HEK293 (cell line): Measurements from ENCODE around the gene IFNG.

Experiments used
- CTCF ChIP-seq: fragments of 450-650 bp; formaldehyde crosslinking; IDR thresholded peaks from 2 replicates; pipeline ENCODE4 v1.5.1; 2016; ENCODE audit warnings: missing biosample characterization, missing genetic modification characterization
- KLF16 ChIP-seq: fragments of 450-650 bp; formaldehyde crosslinking; IDR thresholded peaks from 2 replicates; pipeline ENCODE4 v1.5.1; 2017; ENCODE audit warnings: missing biosample characterization, missing genetic modification characterization
- PBX3 ChIP-seq: sonication (generic); formaldehyde crosslinking; IDR thresholded peaks from 2 replicates; pipeline ENCODE4 v1.8.1; 2022; ENCODE audit warnings: mild to moderate bottlenecking, moderate library complexity, missing genetic modification reagents
- ZBTB44 ChIP-seq: fragments of 450-650 bp; IDR thresholded peaks from 2 replicates; pipeline ENCODE4 v1.5.1; 2018; ENCODE audit warnings: missing biosample characterization, mild to moderate bottlenecking, missing genetic modification characterization
- ZBTB49 ChIP-seq: fragments of 450-650 bp; formaldehyde crosslinking; IDR thresholded peaks from 2 replicates; pipeline ENCODE4 v1.5.1; 2016; ENCODE audit warnings: missing biosample characterization, missing genetic modification characterization, low read depth
- ZNF112 ChIP-seq: fragments of 450-650 bp; formaldehyde crosslinking; IDR thresholded peaks from 2 replicates; pipeline ENCODE4 v1.5.0; 2017; ENCODE audit warnings: missing biosample characterization, missing genetic modification characterization
- ZNF23 ChIP-seq: fragments of 450-650 bp; formaldehyde crosslinking; IDR thresholded peaks from 2 replicates; pipeline ENCODE4 v1.5.1; 2016; ENCODE audit warnings: missing biosample characterization, missing genetic modification characterization, borderline replicate concordance
- ZNF274 ChIP-seq, 2 experiments: fragments of 200-500 bp in 1 of 2; fragments of 450-650 bp in 1 of 2; sonication (Bioruptor generic) in 1 of 2; formaldehyde crosslinking in 1 of 2; IDR thresholded peaks; 2 replicates each; pipeline versions ENCODE4 v1.5.1 to v1.6.1; 2014 to 2016; ENCODE audit warnings: borderline replicate concordance in 1 of 2, inconsistent platforms in 1 of 2, low read length in 1 of 2, missing biosample characterization in 1 of 2, missing genetic modification characterization in 1 of 2
- ZNF548 ChIP-seq: fragments of 450-650 bp; formaldehyde crosslinking; IDR thresholded peaks from 2 replicates; pipeline ENCODE4 v1.5.1; 2016; ENCODE audit warnings: missing biosample characterization, missing genetic modification characterization
- ZNF600 ChIP-seq: fragments of 450-650 bp; formaldehyde crosslinking; IDR thresholded peaks from 2 replicates; pipeline ENCODE4 v1.5.1; 2016; ENCODE audit warnings: missing biosample characterization, missing genetic modification characterization
- ZNF623 ChIP-seq: fragments of 450-650 bp; formaldehyde crosslinking; IDR thresholded peaks from 2 replicates; pipeline ENCODE4 v1.5.1; 2016; ENCODE audit warnings: missing biosample characterization, missing genetic modification characterization
- ZNF645 ChIP-seq: fragments of 450-650 bp; formaldehyde crosslinking; IDR thresholded peaks from 2 replicates; pipeline ENCODE4; 2016; ENCODE audit warnings: missing biosample characterization, missing genetic modification characterization

GRCh38 chr12:68106160-68106559, 53.4 kb downstream of the IFNG start:
- TF ChIP-seq KLF16 (no peak), ZNF274 (IDR thresholded peaks at IDR 0.05; ENCODE audit: low read length) (no peak), ZNF274 (tag by site-specific recombination; IDR thresholded peaks at IDR 0.05; ENCODE audit: borderline replicate concordance) (no peak), ZNF23 (tag by site-specific recombination) (no peak), ZNF623 (tag by site-specific recombination) (no peak), ZNF600 (tag by site-specific recombination) (no peak), CTCF (tag by site-specific recombination) (no peak), PBX3 (no peak), ZNF112 (tag by site-specific recombination) (no peak), ZBTB44 (tag by site-specific recombination) (no peak), ZBTB49 (no peak), ZNF548 (tag by site-specific recombination) (no peak), ZNF645 (no peak)
